Measurements from ENCODE around the gene SMARCA1. TPM values are rescaled to one million over a fixed set of nuclear protein-coding genes. Genes with fewer than 3 reads are reported as not detected.
A peak's percentile ranks its signal among the peaks of the same experiment; 100 is the strongest.

SMARCA1 gene
- total and polyA plus RNA-seq, 2 of the 13 experiments (the other 11 are each of a cell fraction or from before 2014, with no cell fraction given) = 97.7 to 145 TPM

- no peak for TF ChIP-seq TBP (CRISPR knock-in tag; IDR thresholded peaks at IDR 0.05)
- no peak for TF ChIP-seq ZNF274 (CRISPR knock-in tag; IDR thresholded peaks at IDR 0.05)
- TF ChIP-seq ZNF12 (CRISPR knock-in tag; IDR thresholded peaks at IDR 0.05) = no peak
- TF ChIP-seq ZNF251 (CRISPR knock-in tag; IDR thresholded peaks at IDR 0.05) = no peak
- no peak for TF ChIP-seq ZNF879 (CRISPR knock-in tag; IDR thresholded peaks at IDR 0.05)
- no peak for TF ChIP-seq ZNF605 (CRISPR knock-in tag; IDR thresholded peaks at IDR 0.05)
- TF ChIP-seq ZNF20 (CRISPR knock-in tag; IDR thresholded peaks at IDR 0.05) = no peak
- TF ChIP-seq ZNF337 (CRISPR knock-in tag; IDR thresholded peaks at IDR 0.05; ENCODE audit: borderline replicate concordance, low read depth) = no peak
- no peak for TF ChIP-seq ZNF18 (CRISPR knock-in tag; IDR thresholded peaks at IDR 0.05; ENCODE audit: insufficient replicate concordance)
- 0 out of 2 replicates have a peak, but pooled peaks have one; percentile 31 for TF ChIP-seq HDAC1 (CRISPR knock-in tag; IDR thresholded peaks at IDR 0.05)
- no peak for TF ChIP-seq ZNF652 (CRISPR knock-in tag; IDR thresholded peaks at IDR 0.05; ENCODE audit: borderline replicate concordance, low read depth)
- no peak for TF ChIP-seq PHB2 (IDR thresholded peaks at IDR 0.05; ENCODE audit: partially characterized antibody)
- peak; percentile 72 for TF ChIP-seq ZNF121 (CRISPR knock-in tag; IDR thresholded peaks at IDR 0.05)
- TF ChIP-seq ZNF781 (CRISPR knock-in tag; IDR thresholded peaks at IDR 0.05; ENCODE audit: borderline replicate concordance, not compliant biosample characterization) = no peak
- TF ChIP-seq, protein P1, sequence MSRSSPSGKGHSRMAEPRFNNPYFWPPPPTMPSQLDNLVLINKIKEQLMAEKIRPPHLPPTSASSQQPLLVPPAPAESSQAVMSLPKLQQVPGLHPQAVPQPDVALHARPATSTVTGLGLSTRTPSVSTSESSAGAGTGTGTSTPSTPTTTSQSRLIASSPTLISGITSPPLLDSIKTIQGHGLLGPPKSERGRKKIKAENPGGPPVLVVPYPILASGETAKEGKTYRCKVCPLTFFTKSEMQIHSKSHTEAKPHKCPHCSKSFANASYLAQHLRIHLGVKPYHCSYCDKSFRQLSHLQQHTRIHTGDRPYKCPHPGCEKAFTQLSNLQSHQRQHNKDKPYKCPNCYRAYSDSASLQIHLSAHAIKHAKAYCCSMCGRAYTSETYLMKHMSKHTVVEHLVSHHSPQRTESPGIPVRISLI (CRISPR knock-in tag; IDR thresholded peaks at IDR 0.05; ENCODE audit: borderline replicate concordance) = no peak
- TF ChIP-seq ZNF367 (CRISPR knock-in tag; IDR thresholded peaks at IDR 0.05; ENCODE audit: borderline replicate concordance) = no peak
- TF ChIP-seq, protein P2, sequence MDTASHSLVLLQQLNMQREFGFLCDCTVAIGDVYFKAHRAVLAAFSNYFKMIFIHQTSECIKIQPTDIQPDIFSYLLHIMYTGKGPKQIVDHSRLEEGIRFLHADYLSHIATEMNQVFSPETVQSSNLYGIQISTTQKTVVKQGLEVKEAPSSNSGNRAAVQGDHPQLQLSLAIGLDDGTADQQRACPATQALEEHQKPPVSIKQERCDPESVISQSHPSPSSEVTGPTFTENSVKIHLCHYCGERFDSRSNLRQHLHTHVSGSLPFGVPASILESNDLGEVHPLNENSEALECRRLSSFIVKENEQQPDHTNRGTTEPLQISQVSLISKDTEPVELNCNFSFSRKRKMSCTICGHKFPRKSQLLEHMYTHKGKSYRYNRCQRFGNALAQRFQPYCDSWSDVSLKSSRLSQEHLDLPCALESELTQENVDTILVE (CRISPR knock-in tag; IDR thresholded peaks at IDR 0.05) = no peak
- TF ChIP-seq, protein P3, sequence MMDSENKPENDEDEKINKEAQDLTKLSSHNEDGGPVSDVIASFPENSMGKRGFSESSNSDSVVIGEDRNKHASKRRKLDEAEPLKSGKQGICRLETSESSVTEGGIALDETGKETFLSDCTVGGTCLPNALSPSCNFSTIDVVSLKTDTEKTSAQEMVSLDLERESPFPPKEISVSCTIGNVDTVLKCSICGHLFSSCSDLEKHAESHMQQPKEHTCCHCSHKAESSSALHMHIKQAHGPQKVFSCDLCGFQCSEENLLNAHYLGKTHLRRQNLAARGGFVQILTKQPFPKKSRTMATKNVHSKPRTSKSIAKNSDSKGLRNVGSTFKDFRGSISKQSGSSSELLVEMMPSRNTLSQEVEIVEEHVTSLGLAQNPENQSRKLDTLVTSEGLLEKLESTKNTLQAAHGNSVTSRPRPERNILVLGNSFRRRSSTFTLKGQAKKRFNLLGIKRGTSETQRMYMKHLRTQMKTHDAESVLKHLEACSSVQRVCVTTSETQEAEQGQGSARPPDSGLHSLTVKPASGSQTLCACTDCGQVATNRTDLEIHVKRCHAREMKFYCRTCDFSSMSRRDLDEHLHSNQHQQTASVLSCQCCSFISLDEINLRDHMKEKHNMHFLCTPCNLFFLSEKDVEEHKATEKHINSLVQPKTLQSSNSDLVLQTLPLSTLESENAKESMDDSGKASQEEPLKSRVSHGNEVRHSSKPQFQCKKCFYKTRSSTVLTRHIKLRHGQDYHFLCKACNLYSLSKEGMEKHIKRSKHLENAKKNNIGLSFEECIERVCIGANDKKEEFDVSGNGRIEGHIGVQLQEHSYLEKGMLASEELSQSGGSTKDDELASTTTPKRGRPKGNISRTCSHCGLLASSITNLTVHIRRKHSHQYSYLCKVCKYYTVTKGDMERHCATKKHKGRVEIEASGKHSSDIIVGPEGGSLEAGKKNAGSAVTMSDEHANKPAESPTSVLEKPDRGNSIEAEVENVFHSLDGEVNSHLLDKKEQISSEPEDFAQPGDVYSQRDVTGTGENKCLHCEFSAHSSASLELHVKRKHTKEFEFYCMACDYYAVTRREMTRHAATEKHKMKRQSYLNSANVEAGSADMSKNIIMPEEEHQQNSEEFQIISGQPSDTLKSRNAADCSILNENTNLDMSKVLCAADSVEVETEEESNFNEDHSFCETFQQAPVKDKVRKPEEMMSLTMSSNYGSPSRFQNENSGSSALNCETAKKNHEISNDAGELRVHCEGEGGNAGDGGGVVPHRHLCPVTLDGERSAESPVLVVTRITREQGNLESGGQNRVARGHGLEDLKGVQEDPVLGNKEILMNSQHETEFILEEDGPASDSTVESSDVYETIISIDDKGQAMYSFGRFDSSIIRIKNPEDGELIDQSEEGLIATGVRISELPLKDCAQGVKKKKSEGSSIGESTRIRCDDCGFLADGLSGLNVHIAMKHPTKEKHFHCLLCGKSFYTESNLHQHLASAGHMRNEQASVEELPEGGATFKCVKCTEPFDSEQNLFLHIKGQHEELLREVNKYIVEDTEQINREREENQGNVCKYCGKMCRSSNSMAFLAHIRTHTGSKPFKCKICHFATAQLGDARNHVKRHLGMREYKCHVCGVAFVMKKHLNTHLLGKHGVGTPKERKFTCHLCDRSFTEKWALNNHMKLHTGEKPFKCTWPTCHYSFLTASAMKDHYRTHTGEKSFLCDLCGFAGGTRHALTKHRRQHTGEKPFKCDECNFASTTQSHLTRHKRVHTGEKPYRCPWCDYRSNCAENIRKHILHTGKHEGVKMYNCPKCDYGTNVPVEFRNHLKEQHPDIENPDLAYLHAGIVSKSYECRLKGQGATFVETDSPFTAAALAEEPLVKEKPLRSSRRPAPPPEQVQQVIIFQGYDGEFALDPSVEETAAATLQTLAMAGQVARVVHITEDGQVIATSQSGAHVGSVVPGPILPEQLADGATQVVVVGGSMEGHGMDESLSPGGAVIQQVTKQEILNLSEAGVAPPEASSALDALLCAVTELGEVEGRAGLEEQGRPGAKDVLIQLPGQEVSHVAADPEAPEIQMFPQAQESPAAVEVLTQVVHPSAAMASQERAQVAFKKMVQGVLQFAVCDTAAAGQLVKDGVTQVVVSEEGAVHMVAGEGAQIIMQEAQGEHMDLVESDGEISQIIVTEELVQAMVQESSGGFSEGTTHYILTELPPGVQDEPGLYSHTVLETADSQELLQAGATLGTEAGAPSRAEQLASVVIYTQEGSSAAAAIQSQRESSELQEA (CRISPR knock-in tag; IDR thresholded peaks at IDR 0.05; ENCODE audit: not compliant biosample characterization) = no peak
- TF ChIP-seq MYNN (CRISPR knock-in tag; IDR thresholded peaks at IDR 0.05; ENCODE audit: low read depth) = no peak
- no peak for TF ChIP-seq SP140L (CRISPR knock-in tag; IDR thresholded peaks at IDR 0.05; ENCODE audit: borderline replicate concordance)
These were observed 13.0 kb downstream of the SMARCA1 start (continued) for GRCh38 chrX:129510331-129510730.
